GM23338 (cell line): ENCODE results near the gene C1orf174.

ENCODE experiments used
- EZH2 ChIP-seq: fragments of 200-600 bp; sonication (generic); IDR thresholded peaks from one replicate; pipeline ENCODE4 v1.8.0; 2017; ENCODE audit warnings: antibody characterized with exemption, mild to moderate bottlenecking, low read depth; ENCODE audit not compliant: unreplicated experiment
- TF ChIP-seq, protein P1 (sequence below), 2 experiments: fragments of 200-600 bp in 1 of 2; sonication (generic) in 1 of 2; conservative IDR thresholded peaks; 2 replicates each; pipeline versions ENCODE4 v1.5.1 to v1.6.1; 2016 to 2017; ENCODE audit warnings: antibody characterized with exemption in 2 of 2, low read depth in 2 of 2, mild to moderate bottlenecking in 2 of 2, moderate library complexity in 1 of 2
- TF ChIP-seq, protein P2 (sequence below): IDR thresholded peaks from 2 replicates; pipeline ENCODE4 v1.6.1; 2016; ENCODE audit warnings: antibody characterized with exemption
- TF ChIP-seq, protein P3 (sequence below): IDR thresholded peaks from one replicate; pipeline ENCODE4 v1.6.1; 2018; ENCODE audit warnings: antibody characterized with exemption; ENCODE audit not compliant: unreplicated experiment

DNA sequence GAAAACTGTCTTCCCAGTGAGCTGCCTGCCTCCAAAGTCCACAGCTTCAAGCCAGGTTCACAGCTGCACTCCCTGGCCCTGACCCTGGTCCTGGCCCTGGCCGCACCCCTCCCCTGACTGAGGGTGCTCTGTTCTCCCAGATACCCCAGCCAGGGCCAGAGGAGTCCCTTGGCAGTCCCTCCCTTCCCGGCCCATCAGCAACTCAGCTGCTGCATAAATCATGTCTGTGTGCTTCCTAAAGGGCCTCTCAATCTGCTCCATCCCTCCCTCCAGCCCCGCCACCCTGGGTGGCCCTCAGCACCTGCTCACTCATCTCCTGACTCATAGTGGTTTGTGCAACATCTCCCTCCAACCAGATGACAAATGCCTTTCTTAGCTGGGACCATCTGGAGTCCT is 24.8 kb upstream of the C1orf174 start:
- TF ChIP-seq, protein P1, sequence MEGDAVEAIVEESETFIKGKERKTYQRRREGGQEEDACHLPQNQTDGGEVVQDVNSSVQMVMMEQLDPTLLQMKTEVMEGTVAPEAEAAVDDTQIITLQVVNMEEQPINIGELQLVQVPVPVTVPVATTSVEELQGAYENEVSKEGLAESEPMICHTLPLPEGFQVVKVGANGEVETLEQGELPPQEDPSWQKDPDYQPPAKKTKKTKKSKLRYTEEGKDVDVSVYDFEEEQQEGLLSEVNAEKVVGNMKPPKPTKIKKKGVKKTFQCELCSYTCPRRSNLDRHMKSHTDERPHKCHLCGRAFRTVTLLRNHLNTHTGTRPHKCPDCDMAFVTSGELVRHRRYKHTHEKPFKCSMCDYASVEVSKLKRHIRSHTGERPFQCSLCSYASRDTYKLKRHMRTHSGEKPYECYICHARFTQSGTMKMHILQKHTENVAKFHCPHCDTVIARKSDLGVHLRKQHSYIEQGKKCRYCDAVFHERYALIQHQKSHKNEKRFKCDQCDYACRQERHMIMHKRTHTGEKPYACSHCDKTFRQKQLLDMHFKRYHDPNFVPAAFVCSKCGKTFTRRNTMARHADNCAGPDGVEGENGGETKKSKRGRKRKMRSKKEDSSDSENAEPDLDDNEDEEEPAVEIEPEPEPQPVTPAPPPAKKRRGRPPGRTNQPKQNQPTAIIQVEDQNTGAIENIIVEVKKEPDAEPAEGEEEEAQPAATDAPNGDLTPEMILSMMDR (conservative IDR thresholded peaks at IDR 0.05; ENCODE audit: low read depth in 2 of 2) = no peak
- TF ChIP-seq, protein P2, sequence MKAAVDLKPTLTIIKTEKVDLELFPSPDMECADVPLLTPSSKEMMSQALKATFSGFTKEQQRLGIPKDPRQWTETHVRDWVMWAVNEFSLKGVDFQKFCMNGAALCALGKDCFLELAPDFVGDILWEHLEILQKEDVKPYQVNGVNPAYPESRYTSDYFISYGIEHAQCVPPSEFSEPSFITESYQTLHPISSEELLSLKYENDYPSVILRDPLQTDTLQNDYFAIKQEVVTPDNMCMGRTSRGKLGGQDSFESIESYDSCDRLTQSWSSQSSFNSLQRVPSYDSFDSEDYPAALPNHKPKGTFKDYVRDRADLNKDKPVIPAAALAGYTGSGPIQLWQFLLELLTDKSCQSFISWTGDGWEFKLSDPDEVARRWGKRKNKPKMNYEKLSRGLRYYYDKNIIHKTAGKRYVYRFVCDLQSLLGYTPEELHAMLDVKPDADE = no peak
- no peak for TF ChIP-seq EZH2
- TF ChIP-seq, protein P3, sequence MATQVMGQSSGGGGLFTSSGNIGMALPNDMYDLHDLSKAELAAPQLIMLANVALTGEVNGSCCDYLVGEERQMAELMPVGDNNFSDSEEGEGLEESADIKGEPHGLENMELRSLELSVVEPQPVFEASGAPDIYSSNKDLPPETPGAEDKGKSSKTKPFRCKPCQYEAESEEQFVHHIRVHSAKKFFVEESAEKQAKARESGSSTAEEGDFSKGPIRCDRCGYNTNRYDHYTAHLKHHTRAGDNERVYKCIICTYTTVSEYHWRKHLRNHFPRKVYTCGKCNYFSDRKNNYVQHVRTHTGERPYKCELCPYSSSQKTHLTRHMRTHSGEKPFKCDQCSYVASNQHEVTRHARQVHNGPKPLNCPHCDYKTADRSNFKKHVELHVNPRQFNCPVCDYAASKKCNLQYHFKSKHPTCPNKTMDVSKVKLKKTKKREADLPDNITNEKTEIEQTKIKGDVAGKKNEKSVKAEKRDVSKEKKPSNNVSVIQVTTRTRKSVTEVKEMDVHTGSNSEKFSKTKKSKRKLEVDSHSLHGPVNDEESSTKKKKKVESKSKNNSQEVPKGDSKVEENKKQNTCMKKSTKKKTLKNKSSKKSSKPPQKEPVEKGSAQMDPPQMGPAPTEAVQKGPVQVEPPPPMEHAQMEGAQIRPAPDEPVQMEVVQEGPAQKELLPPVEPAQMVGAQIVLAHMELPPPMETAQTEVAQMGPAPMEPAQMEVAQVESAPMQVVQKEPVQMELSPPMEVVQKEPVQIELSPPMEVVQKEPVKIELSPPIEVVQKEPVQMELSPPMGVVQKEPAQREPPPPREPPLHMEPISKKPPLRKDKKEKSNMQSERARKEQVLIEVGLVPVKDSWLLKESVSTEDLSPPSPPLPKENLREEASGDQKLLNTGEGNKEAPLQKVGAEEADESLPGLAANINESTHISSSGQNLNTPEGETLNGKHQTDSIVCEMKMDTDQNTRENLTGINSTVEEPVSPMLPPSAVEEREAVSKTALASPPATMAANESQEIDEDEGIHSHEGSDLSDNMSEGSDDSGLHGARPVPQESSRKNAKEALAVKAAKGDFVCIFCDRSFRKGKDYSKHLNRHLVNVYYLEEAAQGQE = no peak
